Activated CD8-positive, alpha-beta T cell treated with anti-CD3 and anti-CD28 coated beads for 36 hours (primary cell): ENCODE results near the gene RRP1. TPM values are rescaled to one million over a fixed set of nuclear protein-coding genes. Genes with fewer than 3 reads are reported as not detected.

Experiments used
- ATAC-seq: fragments of 200-7000 bp; cut with Tn5 transposase; one replicate; pipeline ENCODE4 v1.10.0; 2021; ENCODE audit warnings: mild to moderate bottlenecking, moderate library complexity
- CTCF ChIA-PET: fragments of 350-600 bp; sonication (Branson Sonifier 250); formaldehyde crosslinking; loops from one replicate; lab custom pipeline; 2021; ENCODE audit warnings: antibody characterized with exemption; lab: Charles Lee
- POLR2A ChIA-PET: fragments of 350-600 bp; sonication (Branson Sonifier 250); formaldehyde crosslinking; loops from one replicate; lab custom pipeline; 2021; ENCODE audit warnings: antibody characterized with exemption; lab: Charles Lee
- DNase-seq: peaks from one replicate; pipeline ENCODE4 v3.0.0-alpha.2; 2020
- H3K27ac Mint-ChIP-seq: one replicate; pipeline ENCODE4 v1.8.0; 2021; ENCODE audit warnings: mild to moderate bottlenecking, mixed read lengths
- H3K27me3 Mint-ChIP-seq: one replicate; pipeline ENCODE4 v1.8.0; 2021; ENCODE audit warnings: mixed read lengths
- H3K36me3 Mint-ChIP-seq: one replicate; pipeline ENCODE4 v1.8.0; 2021; ENCODE audit warnings: low read depth, mixed read lengths
- H3K4me1 Mint-ChIP-seq: one replicate; pipeline ENCODE4 v1.8.0; 2021; ENCODE audit warnings: low read depth, mixed read lengths
- H3K4me3 Mint-ChIP-seq: one replicate; pipeline ENCODE4 v1.8.0; 2021; ENCODE audit warnings: mild to moderate bottlenecking, moderate library complexity, mixed read lengths
- H3K9me3 Mint-ChIP-seq: one replicate; pipeline ENCODE4 v1.8.0; 2021; ENCODE audit warnings: mixed read lengths
- CTCF ChIP-seq: fragments of 200-600 bp; IDR thresholded peaks from one replicate; pipeline ENCODE4 v1.8.0; 2022; ENCODE audit warnings: antibody characterized with exemption, mild to moderate bottlenecking
- intact Hi-C: fragments of 100-400 bp; cut with micrococcal nuclease; formaldehyde crosslinking; loops from one replicate; pipeline ENCODE4 v1.10.0; 2022
- total RNA-seq, 2 experiments: library from RNA; stranded (reverse); gene quantifications; one replicate each; pipeline ENCODE4 v1.2.3, GENCODE V29; 2021

RRP1 gene
- total RNA-seq, 2 experiments from 2014 or later: 61.1 to 62.9 TPM

- CTCF ChIA-PET: interaction anchor here (1.3 kb wide), 1 partner anchor 25 kb away, joined by 4 read pairs; no protein-coding TSS in a partner anchor
- no peak for DNase-seq
- peaks cover 5% of the 10 kb centered on the region for H3K27me3 Mint-ChIP-seq
- H3K27ac Mint-ChIP-seq: no peak overlapping the region
- peaks cover 4% of the 10 kb centered on the region for H3K9me3 Mint-ChIP-seq
- POLR2A ChIA-PET: interaction anchor here (0.9 kb wide), 1 partner anchor 113 kb away, joined by 3 read pairs; no protein-coding TSS in a partner anchor
- TF ChIP-seq CTCF: no peak
- H3K36me3 Mint-ChIP-seq: no peaks in the 10 kb centered on the region
- no peak for ATAC-seq
- H3K4me1 Mint-ChIP-seq: peaks cover 18% of the 10 kb centered on the region
- intact Hi-C loops: no loop called here
- H3K4me3 Mint-ChIP-seq: no peak overlapping the region
Observed at GRCh38 chr21:43850728-43851295, 61.4 kb downstream of the RRP1 start.

- no peak overlapping the region for H3K4me3 Mint-ChIP-seq
- H3K27ac Mint-ChIP-seq: no peak overlapping the region
- POLR2A ChIA-PET: interaction anchor here (0.9 kb wide), 1 partner anchor 112 kb away, joined by 3 read pairs; no protein-coding TSS in a partner anchor
- H3K4me1 Mint-ChIP-seq: peaks cover 22% of the 10 kb centered on the region
- CTCF ChIA-PET: interaction anchor here (1.3 to 1.5 kb wide), 2 partner anchors 12 to 25 kb away, joined by 3 to 4 read pairs; no protein-coding TSS in a partner anchor
- H3K9me3 Mint-ChIP-seq: peaks cover 4% of the 10 kb centered on the region
- H3K36me3 Mint-ChIP-seq: no peaks in the 10 kb centered on the region
- H3K27me3 Mint-ChIP-seq: peaks cover 5% of the 10 kb centered on the region
- no peak for TF ChIP-seq CTCF
- intact Hi-C loops: no loop called here
- DNase-seq: no peak
- ATAC-seq: no peak
Observed at GRCh38 chr21:43851593-43851992, 62.2 kb downstream of the RRP1 start.

- Mint-ChIP-seq H3K4me1 (peaks cover 22% of the 10 kb centered on the region), H3K9me3 (peaks cover 4% of the 10 kb centered on the region), H3K4me3 (peak overlapping the region; percentile 38), H3K36me3 (no peaks in the 10 kb centered on the region), H3K27me3 (peaks cover 5% of the 10 kb centered on the region), H3K27ac (no peak overlapping the region)
- ATAC-seq: no peak
- TF ChIP-seq CTCF: no peak
- ChIA-PET CTCF (no interaction called here), POLR2A (interaction anchor here (0.8 to 1.4 kb wide), 4 partner anchors 9 to 195 kb away, joined by 3 read pairs; partner anchors contain the start of genes HSF2BP and RRP1B)
- no peak for DNase-seq
- intact Hi-C loops: no loop called here
Observed at GRCh38 chr21:43853851-43854772, 64.7 kb downstream of the RRP1 start.

Other genes starting within 250 kb of the RRP1 start
- 1 to 10 TPM; 1.5 TPM for gene HSF2BP, start 130.1 kb upstream of the RRP1 start, total RNA-seq
- gene RRP1B, start 130.0 kb upstream of the RRP1 start, total RNA-seq: 10 to 100 TPM; 76.7 to 78.5 TPM
- gene PDXK, start 70.4 kb upstream of the RRP1 start, total RNA-seq: 100 to 1,000 TPM; 118 to 122 TPM
- gene CSTB, start 13.3 kb upstream of the RRP1 start, total RNA-seq: 10 to 100 TPM; 18.6 to 20.7 TPM
- gene AGPAT3, start 75.6 kb downstream of the RRP1 start, total RNA-seq: 10 to 100 TPM; 59.3 to 62.2 TPM
- gene TRAPPC10, start 222.7 kb downstream of the RRP1 start, total RNA-seq: 10 to 100 TPM; 44.1 to 45.4 TPM